HepG2 (cell line): ENCODE results near the gene DCDC2C. TPM values are rescaled to one million over a fixed set of nuclear protein-coding genes. Genes with fewer than 3 reads are reported as not detected.

ENCODE experiments used
- ATAC-seq: fragments of 200-7000 bp; cut with Tn5 transposase; 3 replicates; pipeline ENCODE4 v1.9.1; 2020; ENCODE audit warnings: mild to moderate bottlenecking, moderate library complexity
- BruUV-seq: library from RNA; stranded (reverse); fragments of 400-500 nt; replicated peaks from 2 replicates; lab custom pipeline; 2021; lab: Mats Ljungman, UMichigan
- CTCF ChIA-PET: fragments of 300-600 bp; formaldehyde crosslinking; extraction: SDS; loops from one replicate; lab custom pipeline; 2021; ENCODE audit warnings: low total read pairs, inconsistent platforms, low intra/inter-chr PET ratio; lab: Yijun Ruan, JAX
- POLR2A ChIA-PET: fragments of 350-600 bp; sonication (Branson Sonifier 250); formaldehyde crosslinking; loops from one replicate; lab custom pipeline; 2020; ENCODE audit warnings: antibody characterized with exemption, inconsistent platforms; lab: Yijun Ruan, JAX
- DNase-seq: peaks from one replicate; pipeline ENCODE4 v3.0.0-alpha.2; 2015; ENCODE audit warnings: low spot score
- FAIRE-seq: peaks from 3 replicates; lab custom pipeline; 2011; peaks lifted over from hg19 to GRCh38; lab: Jason Lieb, UNC
- H2AFZ ChIP-seq: one replicate; pipeline ENCODE4 v1.6.1; 2011; ENCODE audit warnings: low read length, inconsistent platforms
- H3K27ac ChIP-seq: fragments of 300-600 bp; 3 replicates; pipeline ENCODE4 v1.8.0; 2011; ENCODE audit warnings: mixed run types, mild to moderate bottlenecking, mixed read lengths, low read length, inconsistent platforms; ENCODE audit not compliant: insufficient read depth; ENCODE audit errors: extremely low read length
- H3K27me3 ChIP-seq, 2 experiments: fragments of 200-600 bp in 1 of 2; 2 replicates in 1 of 2; 3 replicates in 1 of 2; pipeline versions ENCODE4 v1.6.0 to v1.8.0; 2011; ENCODE audit warnings: low read length in 2 of 2, mild to moderate bottlenecking in 2 of 2, moderate library complexity in 2 of 2, inconsistent platforms in 1 of 2; ENCODE audit not compliant: insufficient read depth in 2 of 2, control insufficient read depth in 1 of 2
- H3K36me3 ChIP-seq, 2 experiments: fragments of 200-600 bp in 1 of 2; replicated peaks in 1 of 2; 2 replicates in 1 of 2; 3 replicates in 1 of 2; pipeline versions ENCODE4 v1.5.1 to v1.8.0; 2011; ENCODE audit warnings: low read length in 2 of 2, inconsistent platforms in 1 of 2; ENCODE audit not compliant: insufficient read depth in 2 of 2, control insufficient read depth in 1 of 2
- H3K4me1 ChIP-seq: 2 replicates; pipeline ENCODE4 v1.5.1; 2012; ENCODE audit warnings: low read length, inconsistent platforms; ENCODE audit not compliant: insufficient read depth
- H3K4me2 ChIP-seq: 2 replicates; pipeline ENCODE4 v1.6.0; 2011; ENCODE audit warnings: low read depth, low read length, inconsistent platforms
- H3K4me3 ChIP-seq, 3 experiments: fragments of 200-600 bp in 1 of 3; sonication (generic), shearing (Covaris generic) in 1 of 3; replicated peaks in 1 of 3; 2 replicates each; pipeline ENCODE4 v1.5.1; 2011 to 2016; ENCODE audit warnings: low read length in 3 of 3, inconsistent platforms in 2 of 3, low read depth in 2 of 3, mild to moderate bottlenecking in 2 of 3, control low read depth in 1 of 3, mixed read lengths in 1 of 3; ENCODE audit not compliant: insufficient read depth in 1 of 3
- H3K79me2 ChIP-seq: one replicate; pipeline ENCODE4 v1.6.1; 2011; ENCODE audit warnings: low read length, inconsistent platforms; ENCODE audit not compliant: insufficient read depth
- H3K9ac ChIP-seq: 2 replicates; pipeline ENCODE4 v1.6.0; 2011; ENCODE audit warnings: mild to moderate bottlenecking, low read depth, low read length, inconsistent platforms; ENCODE audit not compliant: insufficient read depth
- H3K9me3 ChIP-seq: 2 replicates; pipeline ENCODE4 v1.5.1; 2012; ENCODE audit warnings: mild to moderate bottlenecking, low read length
- H4K20me1 ChIP-seq: 2 replicates; pipeline ENCODE4 v1.6.0; 2011; ENCODE audit warnings: inconsistent platforms, mild to moderate bottlenecking, low read length, moderate library complexity; ENCODE audit not compliant: insufficient read depth
- AHDC1 ChIP-seq: sonication (generic); formaldehyde crosslinking; IDR thresholded peaks from 2 replicates; pipeline ENCODE4 v1.5.1; 2020; ENCODE audit warnings: mild to moderate bottlenecking, missing genetic modification reagents, borderline replicate concordance
- HMG20A ChIP-seq: IDR thresholded peaks from 2 replicates; pipeline ENCODE4 v1.6.1; 2016; ENCODE audit warnings: borderline replicate concordance
- HNRNPLL ChIP-seq: fragments of 200-400 bp; formaldehyde crosslinking; IDR thresholded peaks from 2 replicates; pipeline ENCODE4 v1.6.1; 2017; ENCODE audit warnings: mild to moderate bottlenecking, low read depth, low read length; ENCODE audit not compliant: poor library complexity, severe bottlenecking
- MED1 ChIP-seq: sonication (generic); formaldehyde crosslinking; IDR thresholded peaks from 2 replicates; pipeline ENCODE4 v1.4.0; 2020; ENCODE audit warnings: missing genetic modification reagents
- NFRKB ChIP-seq: fragments of 450-650 bp; IDR thresholded peaks from 2 replicates; pipeline ENCODE4 v1.6.1; 2017
- RBFOX2 ChIP-seq: fragments of 200-400 bp; formaldehyde crosslinking; IDR thresholded peaks from 2 replicates; pipeline ENCODE4 v1.6.1; 2017; ENCODE audit warnings: low read depth, mild to moderate bottlenecking, low read length
- RFXAP ChIP-seq: sonication (generic); formaldehyde crosslinking; IDR thresholded peaks from 2 replicates; pipeline ENCODE4 v1.4.0; 2020; ENCODE audit warnings: missing genetic modification reagents, borderline replicate concordance
- SETDB1 ChIP-seq: sonication (generic); formaldehyde crosslinking; IDR thresholded peaks from 2 replicates; pipeline ENCODE4 v1.5.1; 2020; ENCODE audit warnings: missing genetic modification reagents, mild to moderate bottlenecking, borderline replicate concordance
- TCF7L2 ChIP-seq: IDR thresholded peaks from 2 replicates; pipeline ENCODE4 v1.6.1; 2011; ENCODE audit warnings: mild to moderate bottlenecking, low read depth, low read length, moderate library complexity
- UBTF ChIP-seq: sonication (generic); formaldehyde crosslinking; IDR thresholded peaks from 2 replicates; pipeline ENCODE4 v1.4.0; 2020; ENCODE audit warnings: mild to moderate bottlenecking, missing genetic modification reagents
- ZBTB2 ChIP-seq: sonication (generic); formaldehyde crosslinking; IDR thresholded peaks from 2 replicates; pipeline ENCODE4 v1.8.0; 2022; ENCODE audit warnings: low read depth, missing genetic modification reagents
- ZC3H4 ChIP-seq: sonication (generic); formaldehyde crosslinking; IDR thresholded peaks from 2 replicates; pipeline ENCODE4 v1.4.0; 2020; ENCODE audit warnings: missing genetic modification reagents, borderline replicate concordance
- ZNF264 ChIP-seq: sonication (generic); formaldehyde crosslinking; IDR thresholded peaks from 2 replicates; pipeline ENCODE4 v1.4.0; 2020; ENCODE audit warnings: missing genetic modification reagents
- ZNF326 ChIP-seq: sonication (generic); formaldehyde crosslinking; IDR thresholded peaks from 2 replicates; pipeline ENCODE4 v1.4.0; 2020; ENCODE audit warnings: missing genetic modification reagents, borderline replicate concordance
- ZNF577 ChIP-seq: sonication (generic); formaldehyde crosslinking; IDR thresholded peaks from 2 replicates; pipeline ENCODE4 v1.4.0; 2020; ENCODE audit warnings: mild to moderate bottlenecking, low read depth, missing genetic modification reagents, borderline replicate concordance
- ZNF678 ChIP-seq: sonication (generic); formaldehyde crosslinking; IDR thresholded peaks from 2 replicates; pipeline ENCODE4 v1.4.0; 2020; ENCODE audit warnings: mild to moderate bottlenecking, missing genetic modification reagents
- ZSCAN29 ChIP-seq: sonication (generic); formaldehyde crosslinking; conservative IDR thresholded peaks from 2 replicates; pipeline ENCODE4 v1.4.0; 2020; ENCODE audit warnings: mild to moderate bottlenecking, missing genetic modification reagents
- WGBS: methylation state at CpG from one replicate; pipeline ENCODE4 v1.1.6; 2017; ENCODE audit warnings: low lambda C conversion rate; 5-methylcytosine and 5-hydroxymethylcytosine counted together
- in situ Hi-C: cut with HindIII; loops from 2 replicates; pipeline ENCODE4 v1.10.0; 2017; ENCODE audit warnings: low pct_unique_long_range_greater_than_20kb; ENCODE audit not compliant: extremely low pct_ligation_motif_present
- intact Hi-C: fragments of 100-400 bp; cut with micrococcal nuclease; formaldehyde crosslinking; loops from one replicate; pipeline ENCODE4 v1.10.0; 2022; ENCODE audit not compliant: unreplicated experiment
- polyA plus RNA-seq, 8 experiments: library from polyadenylated mRNA; depleted of rRNA in 3 of 8; stranded (reverse) in 7 of 8; unstranded in 1 of 8; fragments of >200 nt; fragmentation: Illumina TruSeq in 4 of 8; extraction: Trizol in 4 of 8; gene quantifications; 2 replicates each; pipeline versions ENCODE4 v1.2.1 to v1.2.3, GENCODE V29; 2011 to 2016; ENCODE audit warnings: low read depth in 4 of 8, missing spikeins in 1 of 8, mixed read lengths in 1 of 8; ENCODE audit not compliant: insufficient read depth in 1 of 8
- total RNA-seq, 5 experiments: library from RNA; depleted of rRNA; stranded (reverse); fragments of >200 nt; fragmentation: Illumina TruSeq; extraction: Trizol; gene quantifications; 2 replicates each; pipeline ENCODE4 v1.2.3, GENCODE V29; 2016; ENCODE audit warnings: low read depth in 1 of 5

The DCDC2C gene
- total and polyA plus RNA-seq, 2 of the 13 experiments (the other 11 are each of a cell fraction or from before 2014, with no cell fraction given): not detected

GRCh38 chr2:3830796-3831195 is 127.4 kb downstream of the DCDC2C start:
- in situ Hi-C loops (no loop called here), intact Hi-C loops (no loop called here)
- no peaks in the 10 kb centered on the region for H3K79me2 ChIP-seq
- no peak overlapping the region for H3K9ac ChIP-seq
- FAIRE-seq: no peak
- no peaks in the 10 kb centered on the region for H4K20me1 ChIP-seq
- H3K36me3 ChIP-seq: no peaks in the 10 kb centered on the region
- no peak overlapping the region for H2AFZ ChIP-seq
- ChIA-PET POLR2A (no interaction called here), CTCF (no interaction called here)
- H3K9me3 ChIP-seq: no peaks in the 10 kb centered on the region
- WGBS: 18% methylated on average over 6 of the region's 6 CpGs
- H3K4me3 ChIP-seq: no peak overlapping the region
- H3K4me2 ChIP-seq: no peak overlapping the region
- H3K27ac ChIP-seq: no peak overlapping the region
- no peak for ATAC-seq
- H3K27me3 ChIP-seq: peaks cover 0 to 30% of the 10 kb centered on the region in 2 experiments; a peak in 2 of 5 replicates
- DNase-seq: no peak
- H3K4me1 ChIP-seq: no peaks in the 10 kb centered on the region
- TF ChIP-seq TCF7L2: no peak
- no peak for TF ChIP-seq UBTF
- no peak for TF ChIP-seq RBFOX2
- no peak for TF ChIP-seq ZNF678 (CRISPR knock-in tag)
- no peak for TF ChIP-seq NFRKB
- TF ChIP-seq HMG20A (CRISPR knock-in tag): no peak
- TF ChIP-seq SETDB1 (CRISPR knock-in tag): no peak
- TF ChIP-seq RFXAP (CRISPR knock-in tag): no peak
- TF ChIP-seq AHDC1 (CRISPR knock-in tag): no peak
- TF ChIP-seq ZNF577 (CRISPR knock-in tag): no peak
- no peak for TF ChIP-seq ZNF264 (CRISPR knock-in tag)
- no peak for TF ChIP-seq ZBTB2 (CRISPR knock-in tag)
- no peak for TF ChIP-seq HNRNPLL
- TF ChIP-seq ZC3H4 (CRISPR knock-in tag): no peak
- TF ChIP-seq MED1 (CRISPR knock-in tag): no peak
- no peak for TF ChIP-seq ZNF326
- no peak for TF ChIP-seq ZSCAN29 (CRISPR knock-in tag)
- BruUV-seq: no TSS peak
